Sciatic nerve (tissue), 2 donors: Measurements from ENCODE around the gene RFX5. TPM values are rescaled to one million over a fixed set of nuclear protein-coding genes. Genes with fewer than 3 reads are reported as not detected.

Experiments
- ATAC-seq: fragments of 200-7000 bp; cut with Tn5 transposase; one replicate; pipeline ENCODE4 v1.9.1; 2020; ENCODE audit warnings: mild to moderate bottlenecking, moderate library complexity
- DNase-seq: peaks from one replicate; pipeline ENCODE4 v3.0.0-alpha.2; 2020; ENCODE audit warnings: low spot score
- intact Hi-C: fragments of 100-400 bp; cut with DNase I; formaldehyde crosslinking; loops from one replicate; pipeline ENCODE4 v1.14.2; 2022
- total RNA-seq: library from RNA; stranded (reverse); fragmentation: NEBNext Ultra II Directional; extraction: Animal tissue kit (Norgen Biotek cat#: 25700); gene quantifications from one replicate; pipeline ENCODE4 v1.2.1, GENCODE V29; 2021
- donor health status: DM: no; HTN: no; CAD: no.
- donor health status: DM: no; HTN: no; CAD: no.

Gene RFX5
- total RNA-seq, 1 donor from 2014 or later: 30.9 TPM

DNA sequence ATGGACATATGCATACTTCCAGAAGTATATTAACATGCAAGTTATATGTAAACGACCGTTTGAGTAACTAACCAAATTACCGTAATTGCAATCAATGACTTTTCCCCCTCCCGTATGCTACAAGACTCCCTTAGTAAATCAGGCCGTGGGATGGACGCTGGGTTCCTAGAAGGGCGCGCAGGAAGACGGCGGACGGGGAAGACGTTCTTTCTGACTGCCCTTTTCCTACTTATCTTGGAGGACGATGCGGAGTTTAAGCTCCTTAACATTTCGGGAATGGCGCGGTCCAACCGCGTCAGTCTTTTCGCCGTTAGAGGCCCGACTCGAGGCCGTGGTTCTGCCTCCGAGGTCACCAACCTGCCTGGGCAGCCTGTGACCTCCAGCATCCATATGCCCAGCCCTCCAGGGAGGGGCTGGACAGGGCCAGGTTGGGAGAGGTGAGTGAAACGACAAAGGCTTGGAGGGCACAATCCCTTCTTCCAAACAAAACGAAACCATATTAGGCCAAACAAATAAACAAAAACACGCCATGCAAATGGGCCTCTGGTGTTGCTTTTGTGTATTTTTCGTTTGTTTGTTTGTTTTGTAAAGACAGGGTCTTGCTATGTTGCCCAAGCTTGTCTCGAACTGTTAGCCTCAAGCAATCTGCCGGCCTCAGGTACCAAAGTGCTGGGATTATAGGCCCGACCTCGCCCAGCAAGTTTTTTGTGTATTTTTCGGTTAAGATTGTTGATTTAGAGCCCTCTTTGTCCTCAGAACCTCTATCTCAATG lies 19.0 kb downstream of the RFX5 start:
- ATAC-seq (peak; percentile 27), DNase-seq (peak; percentile 63)
- intact Hi-C loops: no loop called here

DNA sequence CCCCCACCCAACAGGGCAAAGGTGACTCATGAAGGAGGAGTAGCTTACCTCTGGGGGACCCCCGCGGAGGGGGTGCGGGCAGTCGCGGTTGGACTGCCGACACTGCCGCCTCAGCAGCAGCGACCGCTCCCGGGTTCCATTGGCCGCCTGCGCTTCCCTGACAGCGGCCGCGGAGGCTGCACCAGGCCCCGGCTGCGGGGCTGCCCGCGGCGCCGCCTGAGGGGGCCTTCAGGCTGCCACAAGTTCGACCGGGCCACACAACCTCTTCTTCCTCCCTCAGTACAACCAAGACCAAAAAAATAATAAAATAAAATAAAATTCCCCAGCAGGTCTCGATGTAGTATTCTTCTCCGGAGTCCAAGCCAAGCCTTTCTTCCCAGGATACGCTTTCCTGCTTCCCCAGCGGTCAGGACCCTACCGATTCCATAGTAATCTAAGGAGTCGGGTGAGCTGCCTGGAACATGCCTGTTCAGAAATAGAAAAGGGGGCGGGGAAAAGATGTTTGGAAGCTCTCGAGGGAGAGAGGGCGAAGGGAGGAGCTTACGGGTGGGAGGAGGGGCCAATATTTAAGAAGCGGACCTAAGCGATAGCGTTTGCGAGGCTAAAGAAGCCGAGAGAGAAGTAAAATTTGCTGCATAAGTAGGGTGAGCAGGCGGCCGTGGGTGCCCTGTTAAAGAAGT lies 19.7 kb downstream of the RFX5 start, which contains the start of gene PI4KB:
PI4KB (minus strand) TSS at position 194 of the 680 bp plus-strand sequence. CDS start 10,935 bp downstream, outside the sequence.
- ATAC-seq (peak; percentile 99), DNase-seq (peak; percentile 92)
- intact Hi-C loops: no loop called here

DNA sequence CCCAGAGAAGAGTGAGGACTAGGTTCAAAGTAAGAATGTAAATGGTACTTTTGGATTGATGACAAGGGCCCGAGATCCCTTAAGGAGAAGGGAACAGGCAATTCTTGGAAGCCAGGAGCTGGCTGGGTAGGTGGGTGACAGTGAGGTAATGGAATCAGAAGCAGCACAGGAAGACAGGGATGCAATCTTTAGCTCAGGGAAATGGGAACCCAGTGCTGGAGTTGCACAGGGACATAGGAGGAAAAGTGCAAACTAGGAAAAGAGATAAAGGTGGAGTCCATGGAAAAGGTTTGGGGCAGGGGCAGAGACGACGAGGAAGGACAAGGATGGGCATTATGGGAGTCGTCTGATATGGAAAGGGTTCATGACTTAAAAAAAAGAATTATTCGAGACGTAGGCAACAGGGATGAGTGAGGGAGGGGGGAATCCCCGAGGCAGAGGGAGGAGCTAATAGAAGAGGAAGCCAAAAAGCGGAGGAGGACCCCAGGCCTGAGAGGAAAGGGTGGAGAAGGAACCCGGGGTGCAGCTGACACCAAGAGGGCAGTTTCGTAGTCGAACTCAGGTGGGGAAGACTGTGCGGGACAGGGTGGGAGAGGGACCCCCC lies 20.3 kb downstream of the RFX5 start:
- intact Hi-C loops: no loop called here
- DNase-seq: peak; percentile 71
- peak; percentile 58 for ATAC-seq

DNA sequence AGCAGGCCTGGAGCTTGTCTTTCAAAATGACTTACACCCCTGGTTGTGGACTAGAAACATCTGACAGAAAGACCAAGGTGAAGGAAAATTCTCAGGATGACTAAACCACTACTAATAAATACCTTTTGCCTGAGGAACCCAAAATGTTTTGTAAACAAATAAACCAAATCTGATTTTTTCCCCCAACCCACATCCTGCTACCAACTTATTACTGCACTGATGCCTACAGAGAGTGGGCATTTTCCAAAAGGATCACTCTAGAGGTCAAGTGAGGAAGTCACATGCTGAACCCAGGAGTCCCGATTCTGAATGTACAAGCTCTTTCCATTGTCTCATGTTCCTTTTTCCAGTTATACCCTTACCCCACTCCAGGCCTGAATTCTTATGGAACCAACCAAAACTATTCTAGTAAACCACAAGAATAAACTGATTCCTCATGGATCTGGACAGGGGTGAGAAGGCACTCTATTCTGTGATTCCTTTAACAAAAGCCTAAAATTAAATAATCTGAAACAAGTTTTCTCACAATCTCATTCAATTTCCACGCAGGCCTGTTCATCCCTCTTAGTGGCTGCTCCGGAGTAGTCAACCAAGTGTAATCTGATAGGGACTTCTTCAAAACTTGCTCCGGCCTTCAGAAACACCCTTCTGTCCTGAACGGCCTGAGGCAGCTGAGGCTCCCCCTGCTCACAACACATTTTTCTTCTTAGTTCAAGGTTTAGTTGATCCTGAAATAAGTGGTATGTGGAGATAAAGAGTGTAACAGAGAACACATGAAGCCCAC lies 21.2 kb downstream of the RFX5 start:
- intact Hi-C loops: no loop called here
- no peak for DNase-seq
- no peak for ATAC-seq

DNA sequence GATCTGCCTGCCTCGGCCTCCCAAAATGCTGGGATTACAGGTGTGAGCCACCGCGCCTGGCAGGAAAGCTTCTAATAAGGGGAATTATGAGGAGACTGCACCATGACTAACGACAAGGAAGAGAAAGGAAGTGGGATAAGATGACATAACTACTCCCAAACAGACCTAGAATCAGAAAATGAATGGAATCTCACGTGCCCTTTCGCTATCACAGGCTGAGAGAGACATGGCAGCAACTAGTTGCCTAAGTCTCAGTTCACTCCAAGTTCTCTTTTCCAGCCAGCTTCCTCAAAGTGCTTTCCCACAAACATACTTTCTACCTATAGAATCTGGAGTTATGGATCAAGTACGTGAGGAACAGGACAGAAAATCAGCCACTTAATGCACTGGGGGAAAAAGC lies 21.8 kb downstream of the RFX5 start:
- intact Hi-C loops: no loop called here
- DNase-seq: no peak
- ATAC-seq: no peak

DNA sequence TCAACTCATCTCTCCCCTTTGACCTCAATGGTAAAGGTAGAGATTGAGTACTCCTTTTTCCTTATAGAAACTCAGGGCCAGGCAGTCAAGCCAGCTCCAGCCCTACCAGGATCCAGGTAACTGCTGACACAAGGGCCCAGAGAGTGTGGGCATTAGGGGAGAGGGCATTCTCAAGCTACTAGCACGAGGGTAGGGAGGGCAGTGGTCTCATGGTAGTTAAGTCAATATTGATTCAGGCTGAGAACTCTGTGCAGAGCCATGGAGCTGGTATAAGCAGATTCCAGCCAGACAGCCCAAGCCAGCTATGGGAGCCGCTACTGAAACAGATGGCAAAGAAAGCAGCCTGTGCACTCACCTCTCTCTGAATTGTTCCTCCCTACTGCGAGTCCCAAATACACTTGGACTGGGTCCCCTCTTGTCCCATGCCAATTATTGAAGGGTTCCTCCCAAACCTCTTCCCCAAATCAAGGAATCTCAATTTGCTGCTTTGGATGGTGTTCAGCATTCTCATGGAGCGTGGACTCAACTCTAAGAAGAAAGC lies 22.6 kb downstream of the RFX5 start:
- ATAC-seq (no peak), DNase-seq (no peak)
- intact Hi-C loops: no loop called here

DNA sequence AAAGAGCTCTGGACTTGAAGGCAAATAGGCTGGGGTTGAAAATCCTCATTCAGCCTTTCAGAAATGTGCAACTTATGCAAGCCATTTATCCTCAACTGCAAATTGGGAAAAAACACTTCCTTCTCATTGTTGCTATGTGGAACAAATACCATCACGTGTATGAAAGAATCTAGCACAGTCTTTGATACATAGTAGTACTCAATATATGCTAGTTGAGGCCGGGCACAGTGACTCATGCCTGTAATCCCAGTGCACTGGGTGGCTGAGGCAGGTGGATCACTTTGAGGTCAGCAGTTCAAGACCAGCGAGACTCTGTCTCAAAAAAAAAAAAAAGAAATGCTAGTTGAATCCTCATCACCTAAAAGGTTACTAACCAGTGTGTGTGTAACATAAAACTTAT lies 28.1 kb downstream of the RFX5 start:
- no peak for DNase-seq
- ATAC-seq: no peak
- intact Hi-C loops: no loop called here

DNA sequence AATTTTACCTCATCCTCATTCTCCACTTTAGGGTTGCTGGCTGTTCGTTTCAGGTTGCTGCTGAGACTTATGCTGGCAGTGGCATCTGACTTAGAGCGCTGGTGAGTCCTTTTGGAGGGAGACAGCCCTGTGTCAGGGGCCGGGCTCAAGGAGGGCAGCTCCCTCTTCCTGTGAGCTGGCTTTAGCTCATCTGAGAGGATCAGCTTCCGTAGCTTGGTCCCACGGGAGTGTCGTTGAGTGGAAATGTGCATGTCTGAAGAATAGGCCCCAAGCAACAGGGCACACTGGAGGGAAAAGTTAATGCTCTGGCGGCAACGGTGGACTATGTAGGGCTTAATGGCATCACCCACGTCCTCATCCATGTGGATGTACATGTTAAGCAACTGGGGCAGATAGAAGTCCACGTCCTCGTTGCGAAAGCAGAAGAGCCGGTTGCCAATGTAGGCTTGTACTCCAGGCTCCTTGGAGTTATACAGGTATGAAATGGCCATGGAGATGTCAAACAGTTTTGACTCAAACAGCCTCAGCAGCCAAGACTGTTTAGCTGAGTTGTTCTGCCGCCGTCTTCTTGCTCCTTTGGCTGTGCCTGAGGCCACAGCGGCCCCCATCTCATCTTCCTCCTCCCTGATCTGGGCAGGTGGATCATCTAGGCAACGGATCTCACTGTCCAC lies 31.4 kb downstream of the RFX5 start:
- DNase-seq (no peak), ATAC-seq (no peak)
- intact Hi-C loops: no loop called here

DNA sequence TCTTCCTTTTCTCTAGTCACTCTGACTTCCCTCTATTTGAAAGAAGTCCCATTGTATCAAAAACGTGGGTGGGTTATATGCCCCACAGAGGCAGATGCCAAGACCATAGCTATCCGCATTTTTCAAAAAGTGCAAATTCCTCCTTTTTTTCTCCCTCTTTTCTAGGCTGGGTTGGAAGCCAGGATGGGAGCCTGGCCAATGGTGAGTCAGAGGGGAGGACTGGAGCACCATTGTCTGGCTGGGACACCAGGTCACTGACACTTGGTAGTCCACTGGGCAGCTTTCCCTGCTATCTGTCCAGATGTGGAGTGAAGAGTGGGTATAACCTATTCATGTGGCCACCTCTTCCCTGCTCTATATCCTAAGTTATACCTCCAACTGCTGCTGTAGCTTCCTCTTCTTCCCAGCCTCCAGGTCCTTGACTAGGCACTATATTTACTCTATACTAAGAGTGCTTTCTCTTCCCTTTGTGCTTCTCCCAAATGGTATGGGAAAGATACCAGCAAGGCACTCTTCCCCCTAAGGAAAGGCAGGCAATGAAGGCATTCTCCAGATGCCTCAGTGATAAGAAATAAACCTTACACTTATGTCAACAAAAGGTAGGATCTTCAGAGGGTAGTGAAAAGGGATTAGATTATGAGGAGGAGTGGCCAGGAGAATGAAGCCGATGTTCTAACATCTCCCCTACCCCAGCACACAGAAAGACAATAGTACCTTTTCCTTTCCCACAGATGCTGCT lies 32.7 kb downstream of the RFX5 start:
- ATAC-seq (peak; percentile 93), DNase-seq (peak; percentile 90)
- intact Hi-C loops: no loop called here

DNA sequence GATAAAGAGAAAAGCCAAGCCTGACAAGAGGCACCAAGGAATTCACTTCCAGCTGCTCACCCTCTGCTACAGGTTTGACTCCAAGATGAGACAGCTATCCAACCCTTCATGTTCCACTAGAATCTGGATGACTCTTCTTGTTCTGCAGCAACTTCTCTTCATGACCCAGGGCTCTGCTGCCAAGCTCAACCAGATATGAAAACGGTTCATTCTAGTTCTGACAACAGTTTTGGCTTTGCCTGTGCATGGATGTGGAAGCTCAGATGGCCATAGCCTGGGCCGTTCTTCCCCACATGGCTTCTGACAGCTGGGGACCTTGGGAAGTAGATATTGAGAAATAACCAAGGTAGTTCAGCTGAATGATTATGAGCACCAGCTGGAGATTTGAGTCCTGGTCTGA lies 33.6 kb downstream of the RFX5 start:
- intact Hi-C loops: no loop called here
- DNase-seq (no peak), ATAC-seq (peak; percentile 43)

DNA sequence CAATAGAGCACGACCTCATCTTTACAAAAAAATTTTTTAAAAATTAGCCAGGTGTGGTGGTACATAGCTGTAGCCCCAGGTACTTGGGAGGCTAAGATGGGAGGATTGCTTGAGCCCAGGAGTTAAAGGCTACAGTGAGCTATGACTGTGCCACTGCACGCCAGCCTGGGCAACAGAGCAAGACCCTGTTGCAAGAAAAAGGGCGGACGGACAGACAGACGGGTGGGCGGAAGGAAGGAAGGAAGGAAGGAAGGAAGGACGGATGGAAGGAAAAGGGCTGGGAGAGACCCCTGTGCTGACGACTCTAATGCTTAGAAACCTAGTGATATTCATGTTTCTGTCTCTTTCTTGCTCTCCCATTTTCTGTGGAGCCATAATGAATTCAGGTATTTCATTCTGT lies 34.2 kb downstream of the RFX5 start:
- ATAC-seq (no peak), DNase-seq (no peak)
- intact Hi-C loops: no loop called here

DNA sequence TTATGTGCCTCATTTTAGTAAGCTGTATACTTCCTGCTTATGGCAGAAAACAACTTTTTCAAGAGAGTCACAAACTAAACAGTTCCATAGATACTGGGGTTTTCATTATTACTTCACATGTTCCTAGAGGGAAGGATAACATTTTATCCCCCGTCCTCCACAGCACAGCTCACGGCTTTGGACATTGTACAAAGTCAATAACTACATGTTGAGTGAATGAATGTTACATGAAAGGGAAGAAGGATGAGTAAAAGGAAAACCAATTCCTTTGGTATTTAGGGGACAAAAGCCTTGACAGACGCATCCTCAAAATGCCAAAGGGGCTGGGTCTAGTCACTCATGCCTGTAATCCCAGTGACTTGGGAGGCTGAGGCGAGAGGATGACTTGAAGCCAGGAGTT lies 34.6 kb downstream of the RFX5 start:
- no peak for DNase-seq
- intact Hi-C loops: no loop called here
- ATAC-seq: no peak

DNA sequence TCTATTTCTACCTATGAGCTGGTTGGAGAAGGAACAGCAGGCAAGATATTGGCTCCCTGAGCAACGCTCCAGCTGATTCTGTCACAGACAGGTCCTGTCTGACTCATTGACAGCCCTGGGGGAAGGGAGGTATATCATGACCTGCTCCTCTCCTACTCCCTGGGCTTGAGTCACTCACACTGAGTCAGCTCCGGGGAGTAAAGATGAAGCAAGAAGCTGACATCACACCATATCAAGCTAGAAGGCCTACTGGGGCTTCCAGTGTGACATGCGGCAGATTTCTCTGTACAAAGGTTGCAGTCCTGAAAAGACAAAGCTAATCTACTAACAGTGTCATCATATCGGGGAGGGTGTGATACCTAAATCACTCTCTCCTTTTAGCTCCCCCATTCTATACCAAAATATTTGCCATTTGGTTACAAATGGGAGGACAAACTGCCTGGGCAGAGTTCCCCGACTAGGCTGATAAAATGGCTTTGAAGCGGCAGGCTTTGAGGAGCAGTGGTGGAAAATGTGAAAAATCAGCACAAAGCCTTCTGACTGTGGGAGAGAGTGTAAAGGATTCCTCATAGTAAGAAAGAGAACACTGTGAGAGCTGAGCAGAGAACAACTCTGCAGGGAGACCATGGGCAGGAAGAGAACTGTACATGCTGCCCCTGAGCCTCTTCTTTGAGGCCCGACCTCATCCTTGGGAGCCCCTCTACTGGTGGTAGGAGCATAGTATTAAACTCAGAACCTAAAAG lies 35.3 kb downstream of the RFX5 start:
- DNase-seq (no peak), ATAC-seq (peak; percentile 92)
- intact Hi-C loops: no loop called here

DNA sequence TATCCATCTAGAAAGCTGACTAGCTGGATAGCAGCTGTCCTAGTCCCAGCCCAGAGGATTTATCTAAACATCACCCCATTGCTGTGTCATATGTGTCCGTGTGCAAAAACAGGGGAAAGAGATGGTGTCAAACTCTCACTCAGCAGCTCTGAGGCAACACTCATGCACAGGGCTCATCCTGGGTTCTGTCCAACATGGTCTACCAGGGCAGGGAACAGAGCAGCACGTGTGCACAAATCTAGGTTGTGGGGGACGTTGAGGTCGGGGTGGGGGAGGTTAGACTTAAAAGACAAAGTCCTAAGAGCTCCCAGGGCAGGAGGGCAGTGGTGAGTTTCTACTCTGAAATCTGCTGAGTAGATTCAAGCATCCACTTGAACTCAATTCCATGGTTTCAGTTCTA lies 36.0 kb downstream of the RFX5 start:
- DNase-seq: no peak
- intact Hi-C loops: no loop called here
- ATAC-seq: no peak

DNA sequence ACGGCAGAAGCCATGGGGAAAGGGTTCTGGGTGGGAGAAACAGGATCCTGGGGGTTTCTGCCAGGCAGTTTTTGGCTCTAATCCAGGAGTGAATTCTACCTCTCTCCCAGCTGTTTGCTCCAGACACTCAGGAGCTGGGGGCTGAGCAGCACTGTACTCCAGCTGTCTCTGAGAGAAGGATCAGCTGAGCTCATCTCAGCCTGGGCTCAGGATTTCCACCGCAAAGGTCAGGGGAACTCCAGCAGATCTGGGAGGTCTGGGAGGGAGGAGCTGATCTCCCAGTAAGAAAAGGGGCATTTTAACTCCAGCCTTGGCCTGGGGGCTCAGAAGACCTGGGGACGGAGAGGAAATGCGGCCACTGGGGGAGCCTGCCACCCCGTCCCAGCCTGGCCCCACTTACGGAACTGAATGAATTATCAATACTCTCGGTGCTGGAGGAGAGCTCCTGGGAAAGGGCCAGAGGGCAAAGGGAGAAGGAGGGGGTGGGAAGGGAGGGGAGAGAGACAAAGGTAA lies 37.2 kb downstream of the RFX5 start:
- intact Hi-C loops: no loop called here
- no peak for DNase-seq
- peak; percentile 55 for ATAC-seq

DNA sequence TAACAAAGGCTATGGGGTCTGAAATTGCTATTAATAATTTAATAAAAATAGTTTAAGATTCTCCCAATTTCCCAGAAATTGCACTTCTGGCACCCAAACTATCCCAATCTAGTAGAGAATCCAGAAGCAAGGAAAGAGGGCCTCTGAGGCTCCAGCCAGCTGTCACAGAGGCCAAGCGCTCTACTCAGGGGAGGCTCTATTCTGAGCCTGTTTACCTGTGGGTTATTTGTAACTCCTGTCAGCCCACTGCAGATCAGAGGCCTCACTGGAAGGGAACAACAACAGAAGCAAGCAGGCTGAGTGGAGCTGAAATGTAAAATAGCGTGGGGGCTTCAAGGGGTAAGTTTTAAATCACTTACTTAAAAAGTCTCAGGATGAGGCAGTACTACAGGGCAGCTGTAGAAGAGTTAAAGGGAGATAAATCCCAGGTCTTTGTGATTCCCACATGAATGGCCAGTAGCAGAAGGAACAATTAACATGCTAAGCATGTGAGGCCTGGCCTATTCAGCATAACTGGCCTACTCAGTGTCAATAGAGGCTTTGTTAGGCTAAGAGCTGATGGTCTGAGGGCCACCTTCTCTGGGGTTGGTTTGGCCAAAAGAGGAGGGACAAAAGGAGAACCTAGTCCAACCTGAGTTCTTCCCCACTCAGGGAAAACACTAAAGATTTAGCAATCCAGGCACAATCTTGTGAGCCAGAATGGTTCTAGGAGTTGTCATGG lies 52.1 kb downstream of the RFX5 start:
- DNase-seq (no peak), ATAC-seq (no peak)
- intact Hi-C loops: no loop called here

DNA sequence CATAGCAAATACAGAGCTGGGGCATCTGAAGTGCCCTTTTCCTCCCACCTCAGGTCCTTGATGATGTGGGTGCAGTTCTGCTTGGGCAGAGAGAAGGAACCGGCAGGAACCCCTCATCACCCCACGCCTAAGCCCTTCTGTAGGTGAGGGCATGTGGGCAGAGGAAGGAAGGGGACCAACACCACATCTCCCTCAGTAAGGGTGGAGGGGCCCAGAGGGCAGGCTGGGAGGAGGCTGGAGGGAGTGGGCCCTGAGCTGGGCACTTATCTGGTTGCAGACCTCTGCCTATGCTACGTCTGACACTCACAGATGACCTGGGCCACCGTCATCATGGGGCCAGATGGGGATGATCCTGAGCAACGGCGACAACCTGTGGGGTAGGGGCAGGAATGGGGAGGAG lies 54.0 kb downstream of the RFX5 start:
- intact Hi-C loops: no loop called here
- DNase-seq (no peak), ATAC-seq (no peak)
